GM13977 (cell line): ENCODE data around the gene PIP5KL1.
A peak's percentile ranks its signal among the peaks of the same experiment; 100 is the strongest.

ENCODE experiments used
- DNase-seq: peaks from one replicate; pipeline ENCODE4 v3.0.0; 2012; ENCODE audit warnings: low spot score
- in situ Hi-C: fragments of 300-500 bp; cut with MboI; formaldehyde crosslinking; loops from one replicate; pipeline ENCODE4 v1.12.0; 2022; ENCODE audit warnings: low sequenced_read_pairs, low pct_unique_long_range_greater_than_20kb, mixed read lengths, inconsistent platforms; ENCODE audit not compliant: unreplicated experiment
- TF ChIP-seq, protein P1 (sequence below): IDR thresholded peaks from 2 replicates; pipeline ENCODE4 v1.5.1; 2012; ENCODE audit warnings: mild to moderate bottlenecking, control low read depth; ENCODE audit not compliant: insufficient read depth; ENCODE audit errors: extremely low read depth, missing control alignments

The PIP5KL1 gene

GRCh38 chr9:127934248-127934647 lies 3.7 kb upstream of the PIP5KL1 start:
- TF ChIP-seq, protein P1, sequence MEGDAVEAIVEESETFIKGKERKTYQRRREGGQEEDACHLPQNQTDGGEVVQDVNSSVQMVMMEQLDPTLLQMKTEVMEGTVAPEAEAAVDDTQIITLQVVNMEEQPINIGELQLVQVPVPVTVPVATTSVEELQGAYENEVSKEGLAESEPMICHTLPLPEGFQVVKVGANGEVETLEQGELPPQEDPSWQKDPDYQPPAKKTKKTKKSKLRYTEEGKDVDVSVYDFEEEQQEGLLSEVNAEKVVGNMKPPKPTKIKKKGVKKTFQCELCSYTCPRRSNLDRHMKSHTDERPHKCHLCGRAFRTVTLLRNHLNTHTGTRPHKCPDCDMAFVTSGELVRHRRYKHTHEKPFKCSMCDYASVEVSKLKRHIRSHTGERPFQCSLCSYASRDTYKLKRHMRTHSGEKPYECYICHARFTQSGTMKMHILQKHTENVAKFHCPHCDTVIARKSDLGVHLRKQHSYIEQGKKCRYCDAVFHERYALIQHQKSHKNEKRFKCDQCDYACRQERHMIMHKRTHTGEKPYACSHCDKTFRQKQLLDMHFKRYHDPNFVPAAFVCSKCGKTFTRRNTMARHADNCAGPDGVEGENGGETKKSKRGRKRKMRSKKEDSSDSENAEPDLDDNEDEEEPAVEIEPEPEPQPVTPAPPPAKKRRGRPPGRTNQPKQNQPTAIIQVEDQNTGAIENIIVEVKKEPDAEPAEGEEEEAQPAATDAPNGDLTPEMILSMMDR = no peak
- DNase-seq = no peak
- in situ Hi-C loops = no loop called here

- DNase-seq = peak; percentile 79
- TF ChIP-seq, protein P1 = no peak
- in situ Hi-C loops = no loop called here
Observed at GRCh38 chr9:127931092-127931881, 710 bp upstream of the PIP5KL1 start.

DNA sequence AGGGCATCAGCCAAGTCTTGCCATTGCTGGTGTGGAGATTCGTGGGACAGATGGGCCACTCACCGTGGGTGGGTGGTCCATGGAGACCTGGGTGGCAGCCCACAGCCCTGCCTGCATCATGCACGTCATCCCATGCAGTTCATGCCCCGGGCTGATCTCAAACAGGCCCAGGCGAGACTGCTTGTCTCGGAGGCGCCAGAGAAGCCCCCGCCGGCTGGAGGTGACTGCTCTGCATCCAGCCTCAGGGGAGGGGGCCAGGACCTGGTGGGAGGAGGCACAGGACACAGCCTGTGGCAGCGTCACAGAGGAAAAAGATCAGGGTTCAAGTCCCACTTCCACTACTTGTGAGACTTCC lies 975 bp downstream of the PIP5KL1 start:
- no peak for DNase-seq
- TF ChIP-seq, protein P1 = no peak
- in situ Hi-C loops = no loop called here

- in situ Hi-C loops = no loop called here
- no peak for DNase-seq
Observed at GRCh38 chr9:127928676-127929624, 1.6 kb downstream of the PIP5KL1 start.

GRCh38 chr9:127927988-127928675 lies 2.4 kb downstream of the PIP5KL1 start:
- TF ChIP-seq, protein P1 = no peak
- DNase-seq = no peak
- in situ Hi-C loops = no loop called here

More at GRCh38 chr9:127928676-127929624, 1.6 kb downstream of the PIP5KL1 start:
- TF ChIP-seq, protein P1 = no peak
